ENCODE results near the gene IPCEF1.
A peak's percentile ranks its signal among the peaks of the same experiment; 100 is the strongest.

IPCEF1 gene

DNA sequence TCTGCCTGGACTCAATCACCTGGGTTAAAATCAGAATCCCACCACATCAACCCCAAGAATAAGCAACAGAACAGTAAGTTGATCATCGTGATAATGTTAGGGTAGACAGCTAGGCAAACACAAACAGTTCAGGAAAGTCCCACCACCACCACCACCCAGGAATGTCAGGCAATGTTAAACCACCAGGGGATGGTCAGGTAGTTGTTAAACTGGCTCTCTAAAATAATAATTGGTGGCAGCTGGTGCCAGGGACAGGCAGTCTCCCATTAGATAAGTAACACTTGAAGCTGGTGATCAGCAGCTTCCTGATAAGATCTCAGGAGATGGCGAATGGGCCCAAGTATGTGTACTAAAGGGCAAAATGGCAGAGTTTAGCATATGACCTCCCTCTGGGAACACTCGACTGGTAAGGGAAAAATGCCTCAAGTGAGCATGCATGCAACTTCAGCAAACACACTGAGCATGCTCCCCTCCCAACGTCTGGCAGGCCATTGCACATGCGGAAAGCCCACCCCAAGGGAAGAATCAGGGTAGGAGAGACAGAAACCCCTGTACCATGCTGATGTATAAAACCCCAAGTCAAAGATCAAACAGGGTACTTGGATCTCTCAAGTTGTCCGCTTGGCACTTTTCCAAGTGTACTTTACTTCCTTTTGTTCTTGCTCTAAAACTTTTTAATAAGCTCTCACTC lies 66.6 kb downstream of the IPCEF1 start:
- no peak for DNase-seq

DNA sequence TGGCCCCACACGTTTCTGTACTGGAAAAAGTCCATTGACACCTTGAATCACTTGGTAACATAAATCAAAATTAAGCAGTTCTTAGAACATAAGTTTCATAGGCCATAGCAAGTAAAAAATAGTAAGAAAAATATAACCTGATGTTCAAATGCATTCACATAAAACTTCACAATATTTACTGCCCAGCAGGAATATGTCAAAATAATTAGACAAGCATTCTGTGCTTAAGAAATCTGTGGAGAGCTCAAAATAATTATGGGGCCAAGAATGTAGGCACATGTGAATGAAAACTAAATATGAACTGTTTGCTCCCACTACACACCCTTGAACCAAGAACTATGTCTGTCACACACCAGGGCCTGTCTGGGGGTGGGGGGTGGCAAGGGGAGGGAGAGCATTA lies 70.8 kb downstream of the IPCEF1 start:
- no peak for DNase-seq

- no peak for DNase-seq
Measured at GRCh38 chr6:154284313-154284853, 72.2 kb downstream of the IPCEF1 start.

DNA sequence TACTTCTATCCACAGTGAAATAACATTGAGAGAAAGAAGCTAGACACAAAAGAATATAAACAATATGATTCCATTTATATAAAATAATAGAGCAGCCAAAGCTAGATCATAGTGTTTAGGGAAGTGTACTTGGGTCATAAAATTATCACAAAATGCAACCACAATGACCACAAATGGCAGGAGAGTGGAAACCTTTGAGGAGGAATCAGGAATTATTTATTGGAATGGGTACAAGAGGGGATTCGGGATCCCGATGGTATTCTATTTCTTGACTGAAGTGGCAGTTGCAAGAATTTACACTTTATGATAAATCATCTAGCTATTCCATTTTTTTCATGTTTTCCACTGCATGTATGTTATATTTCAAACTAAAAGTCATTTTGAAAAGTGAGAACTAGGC lies 76.1 kb downstream of the IPCEF1 start:
- no peak for DNase-seq

- DNase-seq: no peak
Measured at GRCh38 chr6:154277629-154278017, 79.0 kb downstream of the IPCEF1 start.

GRCh38 chr6:154276810-154277628 lies 79.6 kb downstream of the IPCEF1 start:
- DNase-seq: peak; percentile 30

DNA sequence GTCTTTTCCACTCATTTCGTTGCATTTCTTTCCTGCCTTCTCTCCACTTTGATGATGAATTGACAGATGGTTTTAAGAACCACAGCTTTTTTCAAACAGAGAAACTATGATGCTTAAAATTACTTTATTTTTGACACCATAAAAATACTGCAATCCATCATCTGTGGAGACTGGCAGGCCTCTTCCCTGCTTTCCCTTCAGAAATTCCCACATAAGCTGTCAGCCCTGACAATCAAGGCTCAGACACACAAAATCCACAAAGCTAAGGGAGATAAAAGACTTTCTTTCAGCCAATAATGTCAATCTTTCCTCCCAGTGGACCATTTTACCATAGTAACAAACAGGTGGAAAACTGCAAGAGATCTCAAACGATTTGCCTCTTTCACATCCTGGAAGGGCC lies 82.4 kb downstream of the IPCEF1 start:
- DNase-seq: no peak

- no peak for DNase-seq
Measured at GRCh38 chr6:154268486-154268885, 88.1 kb downstream of the IPCEF1 start.

- no peak for DNase-seq
Measured at GRCh38 chr6:154267508-154268106, 89.0 kb downstream of the IPCEF1 start.

DNA sequence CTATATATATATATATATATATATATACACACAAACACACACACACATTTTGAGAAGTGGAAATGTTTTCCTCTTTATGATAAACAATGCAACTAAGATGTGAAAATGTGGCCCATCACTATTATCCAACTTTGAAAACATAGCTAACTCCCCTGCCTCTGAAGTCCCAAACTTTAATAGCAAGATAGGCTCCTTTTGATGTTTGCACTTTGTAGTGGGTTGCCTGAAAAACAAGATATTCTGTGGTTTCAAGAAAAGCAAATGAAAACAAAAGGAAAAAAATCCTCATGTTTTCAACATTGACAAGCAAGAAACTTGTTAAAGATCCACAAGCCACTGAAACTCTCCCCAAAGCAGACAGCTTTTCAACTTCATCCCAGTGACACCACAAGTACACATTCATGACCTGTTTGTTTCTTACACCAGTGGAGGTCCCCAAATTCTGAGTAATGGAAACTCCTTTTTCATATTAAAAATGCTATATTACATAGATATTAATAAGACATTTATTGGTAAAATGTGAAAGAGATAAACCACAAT lies 90.0 kb downstream of the IPCEF1 start:
- no peak for DNase-seq

DNA sequence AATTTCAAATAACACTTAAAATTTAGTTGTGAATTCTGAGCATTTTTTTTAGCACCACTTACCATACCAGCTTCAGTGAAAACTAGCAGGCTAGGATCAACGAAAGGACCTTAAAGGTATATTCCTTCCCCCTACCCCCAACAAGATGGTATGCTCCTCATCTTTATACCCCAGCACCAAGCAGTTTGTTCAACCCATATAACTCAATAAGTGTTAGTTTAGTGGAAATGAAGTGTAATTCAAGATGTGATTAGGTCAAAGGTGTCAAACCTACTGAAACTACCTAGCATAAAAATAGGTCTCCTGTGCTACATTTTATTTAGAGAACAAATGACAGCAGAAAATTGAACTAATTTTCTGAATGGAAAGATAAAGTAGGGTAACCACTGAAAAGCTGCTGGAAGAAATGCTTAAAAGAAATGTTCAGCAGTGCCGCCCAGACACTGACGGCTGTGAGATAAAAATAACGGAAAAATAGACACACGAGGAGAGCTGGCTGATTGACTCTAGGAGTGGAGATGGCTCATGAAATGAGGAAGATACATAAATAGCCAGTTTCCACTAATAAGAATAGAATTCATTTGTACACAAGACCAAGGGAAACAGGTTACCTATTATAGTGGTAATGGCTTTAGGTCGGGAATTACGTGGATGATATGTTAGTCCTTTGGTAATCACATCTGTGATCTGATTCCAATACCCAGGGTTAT lies 94.8 kb downstream of the IPCEF1 start:
- no peak for DNase-seq

GRCh38 chr6:154258064-154258757 lies 98.4 kb downstream of the IPCEF1 start:
- no peak for DNase-seq

DNA sequence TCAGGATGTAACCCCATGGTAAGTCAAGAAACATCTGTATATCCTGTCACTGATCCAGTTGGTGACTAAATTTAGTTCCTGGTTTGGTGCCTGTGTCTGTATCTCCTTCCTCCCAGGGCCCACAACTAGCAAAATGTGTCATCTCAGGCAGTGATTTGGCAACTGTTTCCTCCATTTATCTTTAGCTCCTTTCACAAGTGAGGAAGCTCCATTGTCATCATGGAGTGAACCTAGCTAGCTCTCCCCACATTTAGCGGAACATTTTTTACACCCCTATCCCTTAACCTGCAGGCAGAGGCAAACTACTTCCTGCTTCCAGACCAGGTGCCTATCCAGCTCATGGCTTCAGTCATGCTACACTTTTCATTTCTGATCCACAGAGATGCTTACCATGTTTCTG lies 99.5 kb downstream of the IPCEF1 start:
- no peak for DNase-seq

- no peak for DNase-seq
Measured at GRCh38 chr6:154252678-154253077, 103.9 kb downstream of the IPCEF1 start.

- no peak for DNase-seq
Measured at GRCh38 chr6:154251116-154251515, 105.5 kb downstream of the IPCEF1 start.

- DNase-seq: no peak
Measured at GRCh38 chr6:154249499-154250298, 106.9 kb downstream of the IPCEF1 start.

DNA sequence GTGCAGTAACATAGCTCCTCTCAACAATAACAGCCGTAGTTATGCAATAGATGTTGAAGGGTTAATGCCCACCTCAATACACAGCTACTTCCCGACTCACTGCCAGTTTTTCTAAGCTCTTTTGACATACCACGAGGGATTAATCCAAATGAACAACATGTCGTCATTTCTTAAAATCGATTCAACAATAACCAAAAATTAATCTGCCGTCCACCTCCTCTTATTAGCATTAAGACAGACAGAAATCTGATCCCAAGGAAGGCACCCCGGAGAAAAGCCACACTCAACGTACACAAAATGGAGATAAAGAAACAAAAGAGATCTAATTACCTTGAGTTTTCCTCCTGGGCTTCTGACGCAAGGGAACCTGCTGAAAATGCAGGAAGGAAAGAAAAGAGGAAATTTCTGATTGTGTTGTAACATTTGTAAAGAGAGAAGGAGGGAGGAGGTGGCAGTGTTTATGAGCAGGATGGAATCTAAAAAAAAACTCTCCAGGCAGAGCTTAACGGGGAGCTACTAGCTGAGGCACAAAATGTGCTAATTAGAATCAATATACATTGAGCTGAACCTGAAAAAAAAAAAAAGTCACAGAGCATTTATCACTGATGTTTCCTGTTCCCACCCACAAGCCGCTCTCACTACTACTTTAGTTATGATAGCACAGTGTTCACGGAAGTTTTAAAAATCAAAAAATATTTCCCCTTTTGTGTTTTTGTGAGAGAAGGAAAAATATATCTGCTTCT lies 109.3 kb downstream of the IPCEF1 start:
- peak; percentile 19 for DNase-seq

GRCh38 chr6:154246723-154247118 lies 109.9 kb downstream of the IPCEF1 start:
- no peak for DNase-seq

DNA sequence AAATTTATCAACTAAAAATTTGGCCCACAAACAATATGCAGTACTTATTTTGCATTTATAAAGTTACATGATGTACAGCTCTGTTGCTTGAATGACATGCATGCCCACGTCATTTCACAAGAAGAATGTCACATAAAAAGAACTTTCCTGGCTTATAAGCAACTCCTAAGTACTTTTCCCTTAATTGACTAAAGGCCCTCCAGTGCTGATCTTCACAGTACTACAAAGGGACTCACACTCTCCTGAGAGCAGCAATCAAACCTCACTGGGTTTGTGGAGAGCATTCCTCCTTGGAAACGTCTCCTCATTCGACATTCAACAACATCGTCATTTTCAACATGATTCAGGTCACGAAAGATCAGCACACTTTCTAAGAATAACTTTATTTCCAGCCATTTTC lies 111.1 kb downstream of the IPCEF1 start:
- DNase-seq: no peak
